Lung microvascular endothelial cell (primary cell): ENCODE measurements around the gene ICAM2. TPM values are rescaled to one million over a fixed set of nuclear protein-coding genes. Genes with fewer than 3 reads are reported as not detected.
"Not testable (repeated sequence)": the region's sequence is repeated elsewhere in the genome, so short reads cannot be mapped to it uniquely, and the experiment has no call there.

Experiments used
- DNase-seq, 2 donors: peaks; one replicate each; pipeline versions ENCODE4 v3.0.0 to v3.0.0-alpha.2; 2010; ENCODE audit warnings: low read depth in 2 of 2
- total RNA-seq: library from RNA; depleted of rRNA; stranded (reverse); fragments of >200 nt; gene quantifications from 2 replicates; pipeline ENCODE4 v1.2.1, GENCODE V29; 2014

Gene ICAM2
- total RNA-seq, 1 donor from 2014 or later: 257 TPM

DNA sequence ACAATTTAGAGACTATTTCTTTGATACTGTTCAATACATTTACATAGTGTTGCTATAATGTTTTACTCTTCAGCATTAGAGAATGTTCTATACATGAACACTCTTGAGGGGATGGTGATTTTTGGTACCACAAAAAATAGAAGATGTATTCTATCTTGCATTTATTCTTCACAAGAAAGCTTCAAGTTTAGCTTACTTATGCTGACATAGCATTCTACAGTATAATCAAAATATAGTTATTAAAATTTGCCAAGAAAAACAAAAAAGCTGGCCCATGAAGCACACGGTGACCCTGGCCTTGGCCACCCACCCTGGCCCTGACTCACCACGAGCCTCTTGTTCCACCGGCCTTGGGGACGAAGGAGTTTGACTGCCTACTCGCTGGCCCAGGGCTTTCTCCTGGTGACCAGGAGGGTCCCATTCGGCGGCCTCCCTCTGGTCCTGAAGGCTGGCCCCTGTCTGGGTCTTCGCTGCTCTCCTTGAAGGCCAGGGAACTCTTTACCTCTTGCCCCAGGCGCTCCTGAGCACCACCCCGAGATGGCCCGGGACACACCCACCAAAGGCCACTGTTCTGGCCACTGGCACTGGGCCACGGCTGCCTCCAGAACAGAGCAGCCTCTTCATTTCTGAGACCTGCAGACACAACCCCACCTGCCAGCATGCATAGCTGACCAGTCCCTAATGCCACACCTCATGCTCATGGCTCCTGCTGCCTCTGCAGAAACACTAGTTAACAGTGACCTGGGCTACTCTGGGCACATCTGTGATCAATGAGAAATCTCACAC lies 22.5 kb upstream of the ICAM2 start:
- no peak for DNase-seq

DNA sequence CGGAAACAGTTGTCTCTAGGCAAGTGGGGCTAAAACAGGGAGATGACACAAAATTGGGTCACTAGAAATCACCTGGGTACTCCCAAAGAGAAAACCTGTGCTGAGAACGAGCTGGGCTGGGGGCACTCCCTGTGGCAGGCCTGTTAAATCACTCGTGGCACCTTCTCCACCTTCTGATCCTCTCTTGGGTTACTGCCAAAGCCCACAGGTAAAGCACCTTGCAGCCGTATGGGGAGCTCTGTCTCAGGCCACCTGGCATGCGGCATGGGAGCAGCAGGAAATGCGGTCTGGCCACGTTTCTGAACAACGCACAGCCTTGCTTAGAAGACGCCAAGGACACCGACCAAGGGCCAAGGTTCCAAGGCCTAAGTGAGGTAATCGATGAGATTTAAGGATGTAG lies 21.5 kb upstream of the ICAM2 start:
- DNase-seq: no peak

DNA sequence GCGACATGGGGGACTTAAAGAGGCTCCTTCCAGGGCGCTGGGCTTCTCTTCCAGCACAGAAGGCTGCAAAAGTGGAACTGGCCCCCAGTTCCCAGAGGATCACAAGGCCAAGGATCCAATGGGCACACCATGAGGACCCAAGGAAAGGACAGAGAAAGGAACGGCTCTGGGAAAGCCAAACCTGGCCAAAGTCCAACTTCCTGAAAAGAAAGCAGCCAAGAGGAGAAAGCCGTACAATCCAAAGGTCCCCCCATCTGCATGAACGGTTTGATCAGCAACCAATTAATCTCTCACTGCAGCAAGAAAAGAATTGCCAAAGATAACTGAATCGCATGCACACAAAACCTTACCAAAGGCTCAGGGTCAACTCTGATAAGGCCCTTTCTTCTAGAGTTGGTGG lies 19.8 kb upstream of the ICAM2 start:
- no peak for DNase-seq

DNA sequence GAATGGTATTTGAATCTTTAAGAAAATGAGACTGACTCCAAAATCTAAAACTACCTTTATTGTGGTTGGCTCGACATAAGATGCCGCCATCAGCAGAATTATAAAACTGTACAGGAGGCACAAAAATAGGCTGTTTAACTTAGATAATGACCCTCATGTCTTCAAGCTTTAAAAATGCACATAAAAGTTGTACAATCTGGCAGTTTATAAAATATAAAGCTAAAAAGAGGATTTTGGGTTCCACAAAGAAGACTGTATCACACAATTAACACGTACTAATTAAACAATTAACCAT lies 18.6 kb upstream of the ICAM2 start:
- DNase-seq: no peak

DNA sequence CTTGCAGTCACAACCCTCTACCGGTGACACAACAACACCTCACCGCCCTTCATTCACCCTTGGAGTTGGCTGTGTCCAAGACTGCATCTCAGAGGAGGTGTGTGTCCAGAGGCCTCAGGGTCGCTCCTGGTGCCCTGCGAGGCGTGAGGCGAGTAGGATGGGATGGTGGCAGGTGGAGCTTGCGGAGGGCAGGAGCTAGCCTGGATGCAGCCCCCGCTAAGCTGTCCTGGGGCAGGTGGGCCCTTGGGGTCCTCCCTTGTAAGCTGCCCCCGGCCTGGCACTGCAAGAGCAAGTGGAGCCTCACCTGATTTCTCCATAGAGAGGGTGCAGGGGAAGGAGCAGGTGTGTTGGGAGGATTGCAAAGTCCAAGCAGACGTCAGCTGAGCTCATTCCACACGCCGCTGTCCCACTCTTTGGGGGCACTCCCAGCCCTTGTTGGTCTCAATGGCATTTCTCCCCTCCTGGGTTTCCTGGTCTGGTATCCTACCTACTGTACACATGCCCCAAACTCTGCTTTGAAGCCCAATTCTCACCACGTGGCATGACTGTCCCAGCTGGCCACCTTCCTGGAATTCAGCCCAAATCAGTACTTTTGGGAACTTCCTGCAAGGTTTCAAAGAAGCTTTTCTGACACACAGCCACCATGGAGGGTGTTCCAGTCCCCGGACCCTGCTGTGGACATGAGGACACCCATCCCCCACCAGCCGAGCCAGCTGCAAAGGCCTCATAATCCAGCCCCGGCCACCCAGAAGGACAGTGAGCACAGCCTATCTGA lies 18.1 kb upstream of the ICAM2 start:
- no peak for DNase-seq

DNA sequence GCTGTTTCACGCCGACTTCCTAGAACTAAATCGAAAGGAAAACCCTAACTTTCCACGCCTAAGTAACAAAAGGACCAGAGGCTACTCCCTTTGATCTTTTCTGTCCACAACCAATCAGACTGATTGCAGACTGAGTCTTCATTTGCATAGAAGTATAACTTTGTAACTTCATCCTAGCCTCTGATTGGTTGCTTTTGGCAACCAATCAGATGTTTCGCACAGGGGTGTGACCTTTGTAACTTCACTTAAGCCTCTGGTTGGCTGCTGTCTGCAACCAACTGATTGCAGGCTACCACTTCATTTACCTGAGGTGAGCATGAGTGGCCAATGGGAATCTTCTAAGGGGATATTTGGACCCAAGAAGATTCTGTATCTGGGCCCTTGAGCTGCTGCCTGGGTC lies 17.4 kb upstream of the ICAM2 start:
- DNase-seq: no peak

DNA sequence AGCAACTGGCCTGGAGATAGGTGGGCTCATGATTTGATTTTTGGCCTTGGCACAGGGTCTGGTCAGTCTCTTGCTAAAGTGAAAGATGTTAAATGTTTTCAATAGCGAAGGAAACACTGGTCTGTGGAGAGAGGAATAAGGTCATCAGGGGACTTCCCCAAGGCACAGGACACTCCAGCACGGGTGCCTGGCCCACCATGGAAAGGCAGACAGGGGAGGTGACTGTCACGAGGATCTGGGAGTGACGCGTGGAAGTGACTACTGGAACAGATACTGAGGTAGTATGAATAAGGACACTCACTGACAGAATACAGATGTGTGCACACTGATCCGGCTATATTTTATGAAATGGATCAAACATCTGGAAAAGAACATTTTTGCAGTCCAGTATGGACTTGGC lies 16.7 kb upstream of the ICAM2 start:
- DNase-seq: no peak

DNA sequence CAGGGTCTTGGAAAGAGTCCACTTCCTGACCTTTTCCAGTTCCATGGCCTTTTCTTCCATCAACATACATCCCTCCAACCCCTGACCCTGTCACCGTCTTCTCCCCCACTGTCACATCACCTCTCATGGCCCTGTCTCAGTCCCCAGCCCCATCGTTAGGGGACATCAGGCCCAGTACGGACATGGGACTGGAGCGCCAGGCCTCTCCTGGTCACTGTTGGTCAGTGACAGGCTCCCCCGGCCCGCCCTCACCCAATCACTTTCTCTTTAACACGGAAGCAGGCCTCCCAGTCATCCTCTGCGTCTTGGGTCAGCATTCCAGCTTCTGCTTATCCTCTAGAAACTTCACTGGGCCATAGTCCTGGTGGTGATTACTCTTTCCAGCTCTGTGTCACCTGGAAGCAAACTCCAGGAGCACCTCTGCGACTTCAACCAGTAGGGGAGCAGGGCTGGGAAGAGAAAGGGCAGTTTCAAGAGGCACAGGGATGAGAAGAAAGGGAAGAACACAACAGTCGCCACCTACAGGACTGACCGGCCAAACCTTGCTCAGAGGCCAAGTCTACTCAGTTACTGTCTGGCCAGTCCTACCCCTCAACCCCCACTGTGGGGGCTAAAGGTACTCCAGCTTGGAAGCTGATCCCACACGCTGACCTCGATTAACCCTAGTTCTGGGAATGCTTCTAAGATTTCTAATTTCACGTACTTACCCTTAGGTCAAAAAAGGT lies 15.9 kb upstream of the ICAM2 start:
- no peak for DNase-seq

DNA sequence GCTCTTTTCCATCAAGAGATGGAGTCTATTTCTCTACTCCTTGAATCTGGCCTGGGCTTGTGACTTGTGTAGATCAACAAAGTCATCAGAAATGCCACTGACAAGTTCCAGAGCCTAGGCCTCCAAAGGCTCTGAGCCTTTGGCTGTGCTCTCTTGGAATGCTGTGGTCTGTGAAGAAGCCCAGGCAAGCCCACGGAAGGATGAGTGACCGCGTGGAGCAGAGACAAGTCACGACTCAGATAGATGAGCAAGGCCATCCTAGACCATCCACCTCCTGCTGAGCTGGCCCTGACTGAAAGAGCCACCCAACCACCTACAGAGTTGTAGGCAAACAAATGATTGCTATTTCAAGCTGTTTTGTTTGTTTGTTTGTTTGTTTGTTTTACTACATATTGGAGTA lies 11.6 kb upstream of the ICAM2 start:
- DNase-seq: no peak

DNA sequence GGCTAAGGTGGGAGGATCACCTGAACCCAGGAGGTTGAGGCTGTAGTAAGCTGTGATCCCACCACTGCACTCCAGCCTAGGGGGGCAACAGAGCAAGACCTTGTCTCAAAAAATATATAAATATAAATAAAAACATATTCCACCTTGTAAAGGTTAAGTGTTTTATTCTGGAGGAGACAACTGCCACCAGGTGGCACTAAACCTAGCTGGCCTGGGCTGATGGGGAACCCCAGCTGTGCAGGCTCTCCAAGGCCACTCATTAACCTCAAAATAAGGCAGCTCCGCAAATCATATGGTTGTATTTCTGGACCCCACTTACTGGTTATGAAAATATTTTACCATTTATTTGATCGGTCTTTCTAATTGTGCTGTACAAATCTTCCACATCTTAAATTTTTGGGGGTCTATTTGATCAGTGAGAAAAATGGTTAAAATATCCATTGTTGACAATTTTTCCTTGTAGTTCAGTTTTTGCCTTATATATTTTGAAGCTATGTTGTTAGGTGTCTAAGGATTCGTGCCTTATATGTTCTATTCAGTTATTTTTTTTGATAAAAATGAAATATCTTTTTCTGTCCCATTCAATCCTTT lies 8.5 kb upstream of the ICAM2 start:
- DNase-seq: peak; percentile 78 to 79

DNA sequence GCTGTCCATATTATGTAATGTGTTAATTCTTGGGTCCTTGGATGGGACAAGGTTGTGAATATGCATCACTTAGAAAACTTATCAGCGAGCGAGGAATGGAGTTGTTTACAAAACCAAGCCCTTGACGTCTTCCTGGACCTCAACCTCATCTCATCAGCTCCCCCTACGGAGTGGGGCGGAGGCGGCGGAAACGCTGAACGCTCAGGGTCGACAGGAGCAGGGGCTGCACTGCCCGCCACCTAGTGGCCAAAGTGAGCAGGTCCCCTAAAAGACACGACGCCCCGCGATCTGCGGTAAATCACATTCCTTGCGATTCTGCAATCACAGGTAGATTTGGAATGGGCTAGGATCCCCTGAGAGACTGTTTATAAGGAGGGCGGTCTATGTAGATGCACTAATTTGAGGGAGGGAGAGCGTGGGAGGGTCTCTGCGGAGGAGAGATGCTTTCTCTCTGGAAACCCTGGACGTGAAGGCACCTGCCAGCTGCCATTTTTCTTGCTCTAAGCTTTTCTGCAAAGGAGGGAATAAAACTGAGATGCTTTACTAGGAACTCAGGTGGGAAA lies 5.4 kb upstream of the ICAM2 start:
- peak; percentile 81 to 82 for DNase-seq

DNA sequence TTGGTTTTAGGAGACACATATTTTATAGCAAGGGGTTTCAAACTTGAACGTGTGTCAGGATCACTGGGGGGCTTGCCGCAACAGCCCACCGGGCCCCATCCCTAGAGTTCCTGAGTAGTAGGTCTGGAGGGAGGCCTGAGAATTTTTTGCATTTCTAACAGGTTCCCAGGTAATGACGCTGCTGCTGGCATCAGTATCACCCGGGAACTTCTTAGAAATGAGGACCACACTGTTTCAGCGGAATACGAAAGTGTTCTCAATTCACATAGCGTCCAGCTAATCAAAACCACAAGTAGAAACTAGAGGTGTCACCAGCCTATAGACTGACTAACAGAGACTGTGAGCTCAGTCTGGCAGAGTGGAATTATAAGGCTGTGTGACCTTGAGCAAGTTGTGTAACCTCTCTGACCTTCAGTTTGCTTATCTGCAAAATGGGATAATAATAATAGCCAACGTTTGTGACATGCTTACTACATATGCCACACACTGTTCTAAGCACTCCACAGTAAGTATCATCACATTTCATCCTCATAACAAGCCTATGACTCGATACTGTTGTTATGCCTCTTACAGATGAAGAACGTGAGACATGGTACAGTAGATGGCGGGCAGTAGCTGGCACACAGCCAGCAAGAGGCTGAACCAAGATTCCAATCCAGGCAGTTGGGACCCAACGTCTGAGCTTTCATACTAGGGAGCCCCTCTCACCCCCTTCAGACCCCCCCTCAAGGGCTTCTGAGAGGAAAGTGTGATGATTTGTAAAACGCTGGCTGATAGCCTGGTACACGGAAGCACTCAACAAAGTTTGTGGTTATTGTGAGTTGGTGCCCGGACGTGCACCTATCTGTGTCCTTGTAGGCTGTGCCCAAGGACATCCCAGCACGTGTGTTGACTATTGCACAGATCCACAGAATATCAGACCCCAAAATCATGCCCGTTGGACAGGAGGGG lies 4.6 kb upstream of the ICAM2 start:
- DNase-seq: no peak

DNA sequence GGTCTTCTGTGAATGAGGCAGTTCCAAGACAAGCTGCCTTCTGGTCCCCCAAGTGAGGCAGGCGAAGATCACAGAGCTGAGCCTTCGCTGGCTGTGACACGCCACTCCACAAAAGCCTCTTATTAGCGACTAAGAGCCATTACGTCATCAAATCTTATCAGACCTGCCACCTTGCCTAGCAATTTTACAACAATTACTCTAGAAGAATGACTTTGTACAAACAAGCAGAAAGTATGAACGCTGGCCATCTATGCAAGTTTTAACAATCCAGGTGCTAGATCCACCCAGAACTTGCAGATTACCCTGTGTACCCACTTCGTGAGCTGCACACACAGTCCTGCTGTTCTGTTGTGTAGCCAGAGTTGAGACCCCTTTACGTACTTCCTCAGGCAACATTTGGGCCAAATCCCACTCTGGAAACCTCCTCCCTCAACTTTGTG lies 3.8 kb upstream of the ICAM2 start:
- peak in 1 of 2 donors; percentile 66 for DNase-seq

DNA sequence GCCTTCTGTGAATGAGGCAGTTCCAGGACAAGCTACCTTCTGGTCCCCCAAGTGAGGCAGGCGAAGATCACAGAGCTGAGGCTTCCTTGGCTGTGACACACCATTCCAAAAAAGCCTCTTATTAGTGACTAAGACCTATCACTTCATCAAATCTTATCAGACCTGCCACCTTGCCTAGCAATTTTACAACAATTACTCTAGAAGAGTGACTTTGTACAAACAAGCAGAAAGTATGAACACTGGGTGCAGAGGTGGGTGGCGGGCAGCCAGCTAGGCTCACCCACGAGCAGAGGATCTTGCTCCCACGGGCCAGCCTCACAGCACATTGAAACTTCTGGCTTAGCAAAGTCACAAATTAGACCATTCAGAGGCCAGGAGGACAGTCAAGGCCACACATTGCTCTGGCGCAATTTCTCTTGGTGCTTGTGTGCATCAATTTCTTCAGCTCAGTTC lies 2.2 kb upstream of the ICAM2 start:
- no peak for DNase-seq

DNA sequence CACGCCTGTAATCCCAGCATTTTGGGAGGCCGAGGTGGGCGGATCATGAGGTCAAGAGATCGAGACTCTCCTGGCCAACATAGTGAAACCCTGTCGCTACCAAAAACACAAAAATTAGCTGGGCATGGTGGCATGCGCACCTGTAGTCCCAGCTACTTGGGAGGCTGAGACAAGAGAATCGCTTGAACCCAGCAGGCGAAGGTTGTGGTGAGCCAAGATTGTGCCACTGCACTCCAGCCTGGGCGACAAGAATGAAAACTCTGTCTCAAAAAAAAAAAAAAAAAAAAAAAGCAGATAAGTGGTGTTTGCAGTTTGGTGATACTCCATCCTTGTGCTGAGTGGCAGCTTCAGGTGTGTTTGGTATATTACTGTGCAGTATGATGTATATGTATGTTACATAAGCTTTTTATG lies 877 bp downstream of the ICAM2 start:
- DNase-seq: not testable (repeated sequence)

DNA sequence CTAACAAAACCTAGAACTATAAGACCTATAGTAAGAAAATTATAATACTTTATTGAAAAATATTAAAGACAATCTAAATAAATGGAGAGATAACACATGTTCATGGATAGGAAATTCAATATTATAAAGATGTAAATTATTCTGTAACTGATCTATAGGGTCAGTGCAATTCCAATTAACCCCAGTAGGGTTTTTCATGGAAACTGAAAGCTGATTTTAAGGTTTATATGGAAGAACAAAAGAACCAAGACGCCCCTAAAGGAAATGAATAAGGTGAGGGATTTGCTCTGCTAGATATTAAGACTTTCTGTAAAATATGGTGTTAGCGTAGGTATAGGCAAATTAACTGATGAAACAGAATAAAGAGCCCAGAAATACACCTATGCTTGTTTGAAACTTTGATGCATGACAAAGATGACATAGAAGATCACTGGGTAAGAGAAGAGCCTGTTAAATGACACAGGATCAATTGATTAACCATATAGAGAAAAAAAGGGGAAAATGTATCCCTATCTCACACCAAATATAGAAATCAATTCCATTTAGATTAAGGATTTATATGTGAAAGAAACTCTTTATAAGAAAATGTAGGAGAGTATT lies 3.0 kb downstream of the ICAM2 start:
- no peak for DNase-seq

DNA sequence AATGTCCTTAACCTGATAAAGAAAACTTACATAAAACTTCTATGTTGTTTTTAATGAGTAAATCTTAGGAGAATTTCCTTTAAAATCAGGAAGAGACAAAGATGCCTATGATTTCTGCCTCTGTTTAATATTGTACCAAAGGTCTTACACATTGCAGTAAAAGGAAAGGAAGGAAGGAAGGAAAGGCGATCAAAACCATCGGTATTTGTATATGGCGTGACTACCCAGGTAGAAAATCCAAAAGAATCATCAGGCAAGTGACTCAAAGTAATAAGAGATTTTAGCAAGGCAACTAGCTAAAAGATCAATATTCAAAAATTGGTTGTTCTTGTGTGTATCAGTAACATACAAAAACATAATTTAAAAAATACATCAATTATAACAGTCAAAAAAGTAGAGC lies 3.5 kb downstream of the ICAM2 start:
- DNase-seq: peak; percentile 50 to 60

DNA sequence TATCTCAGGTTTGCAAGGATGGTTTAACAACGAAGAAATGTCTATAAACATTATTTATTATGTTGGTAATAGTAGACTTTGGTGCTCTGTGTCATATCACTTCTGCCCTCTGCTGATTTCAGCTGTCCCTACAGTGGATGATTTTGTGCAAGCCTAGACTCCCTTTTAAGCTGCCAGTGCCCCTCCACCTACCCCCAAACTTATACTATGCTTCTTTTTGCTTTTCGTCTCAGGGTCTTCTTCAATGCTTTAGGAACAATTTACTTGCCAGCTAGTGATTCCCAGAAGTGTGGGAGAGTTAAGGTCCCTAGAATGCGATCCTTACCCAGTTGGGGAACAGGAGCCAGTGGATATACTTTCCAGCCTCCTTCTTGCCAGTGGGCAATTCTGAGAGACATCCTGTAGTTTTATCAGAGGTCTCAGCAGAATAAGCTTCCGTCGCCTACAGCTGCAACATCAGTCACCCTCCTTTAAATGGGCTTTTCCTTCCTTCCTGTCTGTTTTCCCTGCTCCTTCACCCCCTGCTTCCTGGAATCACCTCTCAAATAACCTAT lies 4.1 kb downstream of the ICAM2 start:
- peak; percentile 58 for DNase-seq

DNA sequence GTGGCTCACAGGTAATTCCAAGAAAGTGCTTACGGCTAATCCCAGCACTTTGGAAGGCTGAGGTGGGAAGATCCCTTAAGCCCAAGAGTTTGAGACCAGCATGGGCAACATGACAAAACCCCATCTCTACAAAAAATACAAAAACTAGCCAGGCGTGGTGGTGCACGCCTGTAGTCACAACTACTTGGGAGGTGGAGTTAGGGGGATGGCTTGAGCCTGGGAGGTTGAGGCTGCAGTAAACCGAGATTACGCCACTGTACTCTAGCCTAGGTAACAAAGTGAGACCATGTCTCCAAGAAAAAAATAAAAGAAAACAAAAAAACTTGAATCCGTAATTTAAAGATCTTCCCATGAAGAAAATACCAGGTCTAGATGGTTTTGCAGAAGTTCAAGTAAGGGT lies 5.0 kb downstream of the ICAM2 start:
- no peak for DNase-seq
